ENCODE data around the gene PNN.
A peak's percentile ranks its signal among the peaks of the same experiment; 100 is the strongest.

Gene PNN

GRCh38 chr14:39229601-39230110, 54.6 kb downstream of the PNN start:
- DNase-seq (ENCODE audit: low spot score) = no peak

- no peak for DNase-seq (ENCODE audit: low spot score)
Observed at GRCh38 chr14:39230416-39231035, 55.5 kb downstream of the PNN start.

- DNase-seq (ENCODE audit: low spot score) = peak; percentile 48
Observed at GRCh38 chr14:39231751-39232553, 56.9 kb downstream of the PNN start.

All from hematopoietic multipotent progenitor cell treated with erythropoietin and hydrocortisone succinate and interleukin-3 and kit ligand, for 17 days (in vitro differentiated cells).